Activated T-cell treated with anti-CD3 and anti-CD28 coated beads, Interleukin-2, amount 50 U/mL, for 24 hours (primary cell): ENCODE measurements around the gene SPO11.

Experiments used
- DNase-seq: peaks from one replicate; pipeline ENCODE4 v3.0.0-alpha.2; 2020
- H3K27ac Mint-ChIP-seq: 2 replicates; pipeline ENCODE4 v1.8.0; 2020; ENCODE audit warnings: mild to moderate bottlenecking, mixed read lengths
- H3K27me3 Mint-ChIP-seq: 2 replicates; pipeline ENCODE4 v1.8.0; 2020; ENCODE audit warnings: mixed read lengths
- H3K36me3 Mint-ChIP-seq: 2 replicates; pipeline ENCODE4 v1.8.0; 2020; ENCODE audit warnings: low read depth, mixed read lengths
- H3K4me1 Mint-ChIP-seq: 2 replicates; pipeline ENCODE4 v1.8.0; 2020; ENCODE audit warnings: low read depth, mixed read lengths
- H3K4me3 Mint-ChIP-seq: 2 replicates; pipeline ENCODE4 v1.8.0; 2020; ENCODE audit warnings: mild to moderate bottlenecking, moderate library complexity, mixed read lengths
- H3K9me3 Mint-ChIP-seq: 2 replicates; pipeline ENCODE4 v1.8.0; 2020; ENCODE audit warnings: mixed read lengths

Gene SPO11

DNA sequence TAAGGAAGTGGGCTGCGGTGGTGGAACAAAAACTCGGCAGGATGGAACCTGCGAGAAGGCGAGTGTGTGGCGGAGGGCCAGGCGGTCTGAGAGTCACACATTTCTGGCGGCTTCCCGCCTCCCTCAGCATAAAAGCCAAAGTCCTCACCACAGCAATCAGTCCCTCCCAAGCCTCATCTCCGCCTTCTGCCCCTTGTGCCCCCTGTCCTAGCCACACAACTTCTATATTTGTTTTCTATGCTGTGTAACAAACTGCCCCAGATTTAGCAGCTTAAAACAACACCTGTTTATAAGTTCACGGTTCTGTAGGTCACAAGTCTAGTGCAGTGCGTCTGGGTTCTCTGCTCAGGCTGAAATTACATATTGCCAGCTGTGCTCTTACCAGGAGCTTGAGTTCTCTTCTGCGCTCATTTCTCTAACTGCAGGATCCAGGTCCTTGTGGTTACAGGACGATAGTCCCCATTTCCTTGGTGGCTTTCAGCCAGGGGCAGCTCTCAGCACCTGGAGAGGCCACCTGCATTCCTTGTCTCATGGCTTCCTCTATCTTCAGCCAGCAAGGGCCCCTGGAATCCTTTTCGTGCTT lies 11.7 kb upstream of the SPO11 start:
- no peaks in the 10 kb centered on the region for H3K36me3 Mint-ChIP-seq
- H3K4me3 Mint-ChIP-seq = no peak overlapping the region
- no peaks in the 10 kb centered on the region for H3K9me3 Mint-ChIP-seq
- peaks cover 41% of the 10 kb centered on the region for H3K27me3 Mint-ChIP-seq
- H3K4me1 Mint-ChIP-seq = no peaks in the 10 kb centered on the region
- no peak overlapping the region for H3K27ac Mint-ChIP-seq
- DNase-seq = no peak

GRCh38 chr20:57319584-57319983 lies 10.0 kb upstream of the SPO11 start:
- Mint-ChIP-seq H3K27me3 (peaks cover 51% of the 10 kb centered on the region), H3K4me3 (no peak overlapping the region), H3K36me3 (no peaks in the 10 kb centered on the region), H3K9me3 (no peaks in the 10 kb centered on the region), H3K4me1 (no peaks in the 10 kb centered on the region), H3K27ac (no peak overlapping the region)
- no peak for DNase-seq

DNA sequence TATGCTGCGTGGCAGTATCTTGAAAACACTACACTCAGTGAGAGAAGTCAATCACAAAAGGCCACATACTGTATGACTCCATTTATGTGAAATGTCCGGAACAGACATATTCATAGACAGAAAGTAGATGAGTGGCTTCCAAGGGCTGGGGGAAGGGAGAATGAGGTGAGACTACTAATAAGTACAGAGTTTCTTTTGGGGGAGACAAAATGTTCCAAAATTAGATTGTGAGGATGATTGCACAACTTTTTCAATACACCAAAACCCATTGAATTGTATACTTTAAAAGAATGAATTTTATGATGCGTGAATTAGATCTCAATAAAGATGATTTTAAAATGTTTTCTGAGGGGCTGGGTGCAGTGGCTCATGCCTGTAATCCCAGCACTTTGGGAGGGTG lies 9.2 kb upstream of the SPO11 start:
- H3K9me3 Mint-ChIP-seq = no peaks in the 10 kb centered on the region
- DNase-seq = no peak
- H3K4me1 Mint-ChIP-seq = no peaks in the 10 kb centered on the region
- no peaks in the 10 kb centered on the region for H3K36me3 Mint-ChIP-seq
- H3K4me3 Mint-ChIP-seq = no peak overlapping the region
- no peak overlapping the region for H3K27ac Mint-ChIP-seq
- H3K27me3 Mint-ChIP-seq = peaks cover 58% of the 10 kb centered on the region

- H3K4me1 Mint-ChIP-seq = no peaks in the 10 kb centered on the region
- H3K9me3 Mint-ChIP-seq = no peaks in the 10 kb centered on the region
- no peak overlapping the region for H3K27ac Mint-ChIP-seq
- H3K4me3 Mint-ChIP-seq = no peak overlapping the region
- no peaks in the 10 kb centered on the region for H3K36me3 Mint-ChIP-seq
- H3K27me3 Mint-ChIP-seq = peaks cover 55% of the 10 kb centered on the region
- DNase-seq = no peak
These were observed 8.5 kb upstream of the SPO11 start for GRCh38 chr20:57321142-57321541.

GRCh38 chr20:57322476-57322875 lies 7.1 kb upstream of the SPO11 start:
- H3K36me3 Mint-ChIP-seq = no peaks in the 10 kb centered on the region
- no peaks in the 10 kb centered on the region for H3K4me1 Mint-ChIP-seq
- H3K27ac Mint-ChIP-seq = no peak overlapping the region
- no peak overlapping the region for H3K4me3 Mint-ChIP-seq
- H3K9me3 Mint-ChIP-seq = no peaks in the 10 kb centered on the region
- H3K27me3 Mint-ChIP-seq = peaks cover 66% of the 10 kb centered on the region
- no peak for DNase-seq

DNA sequence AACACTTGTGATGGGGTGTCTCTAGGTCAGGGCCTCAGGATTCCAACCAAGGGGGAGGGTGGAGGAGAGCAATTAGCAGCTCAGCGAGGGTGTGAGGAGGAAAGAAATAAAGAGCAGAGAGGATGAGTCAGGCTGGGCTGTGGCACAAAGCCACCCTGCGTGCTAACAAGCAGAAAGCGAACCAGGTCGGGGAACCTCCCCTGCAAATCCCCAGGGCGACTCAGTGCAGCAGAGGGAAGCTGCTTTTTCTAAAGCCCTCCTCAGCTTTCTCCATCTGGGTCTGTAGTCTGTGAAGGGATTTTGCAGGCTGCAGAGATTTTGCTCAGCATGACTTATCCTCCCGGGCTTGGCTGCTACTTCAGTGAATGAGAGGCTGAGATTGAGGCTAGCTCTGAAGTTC lies 6.6 kb upstream of the SPO11 start:
- no peak for DNase-seq
- Mint-ChIP-seq H3K9me3 (no peaks in the 10 kb centered on the region), H3K4me1 (no peaks in the 10 kb centered on the region), H3K27me3 (peaks cover 70% of the 10 kb centered on the region), H3K4me3 (no peak overlapping the region), H3K27ac (no peak overlapping the region), H3K36me3 (no peaks in the 10 kb centered on the region)

DNA sequence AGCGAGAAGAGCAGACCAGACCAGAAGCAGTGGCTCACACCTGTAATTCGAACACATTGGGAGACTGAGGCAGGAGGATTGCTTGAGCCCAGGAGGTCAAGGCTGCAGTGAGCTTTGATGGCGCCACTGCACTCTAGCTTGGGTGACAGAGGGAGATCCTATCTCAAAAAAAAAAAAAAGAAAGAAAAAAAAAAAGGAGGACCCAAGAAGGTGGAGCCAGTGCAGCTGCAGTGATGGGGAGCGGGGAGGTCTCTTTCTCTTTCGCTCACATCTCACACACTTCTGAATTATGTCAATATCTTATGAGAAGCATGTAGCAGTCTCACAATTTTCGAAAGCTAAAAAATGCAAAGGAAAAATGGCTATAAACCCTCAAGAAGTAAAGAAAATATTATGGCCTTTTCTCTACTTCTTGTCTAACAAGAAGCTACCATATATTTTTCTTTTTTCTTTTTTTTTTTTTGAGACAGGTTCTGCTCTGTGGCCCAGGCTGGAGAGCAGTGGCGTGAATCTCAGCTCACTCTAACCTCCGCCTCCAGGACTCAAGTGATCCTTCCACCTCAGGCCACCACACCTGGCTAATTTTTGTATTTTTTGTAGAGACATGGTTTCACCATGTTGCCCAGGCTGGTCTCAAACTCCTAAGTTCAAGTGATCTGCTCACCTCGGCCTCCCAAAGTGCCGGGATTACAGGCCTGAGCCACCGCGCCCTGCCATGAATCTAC lies 3.8 kb upstream of the SPO11 start:
- H3K36me3 Mint-ChIP-seq = no peaks in the 10 kb centered on the region
- no peak overlapping the region for H3K27ac Mint-ChIP-seq
- H3K9me3 Mint-ChIP-seq = no peaks in the 10 kb centered on the region
- H3K27me3 Mint-ChIP-seq = peaks cover 62% of the 10 kb centered on the region
- no peak overlapping the region for H3K4me3 Mint-ChIP-seq
- H3K4me1 Mint-ChIP-seq = no peaks in the 10 kb centered on the region
- DNase-seq = no peak

DNA sequence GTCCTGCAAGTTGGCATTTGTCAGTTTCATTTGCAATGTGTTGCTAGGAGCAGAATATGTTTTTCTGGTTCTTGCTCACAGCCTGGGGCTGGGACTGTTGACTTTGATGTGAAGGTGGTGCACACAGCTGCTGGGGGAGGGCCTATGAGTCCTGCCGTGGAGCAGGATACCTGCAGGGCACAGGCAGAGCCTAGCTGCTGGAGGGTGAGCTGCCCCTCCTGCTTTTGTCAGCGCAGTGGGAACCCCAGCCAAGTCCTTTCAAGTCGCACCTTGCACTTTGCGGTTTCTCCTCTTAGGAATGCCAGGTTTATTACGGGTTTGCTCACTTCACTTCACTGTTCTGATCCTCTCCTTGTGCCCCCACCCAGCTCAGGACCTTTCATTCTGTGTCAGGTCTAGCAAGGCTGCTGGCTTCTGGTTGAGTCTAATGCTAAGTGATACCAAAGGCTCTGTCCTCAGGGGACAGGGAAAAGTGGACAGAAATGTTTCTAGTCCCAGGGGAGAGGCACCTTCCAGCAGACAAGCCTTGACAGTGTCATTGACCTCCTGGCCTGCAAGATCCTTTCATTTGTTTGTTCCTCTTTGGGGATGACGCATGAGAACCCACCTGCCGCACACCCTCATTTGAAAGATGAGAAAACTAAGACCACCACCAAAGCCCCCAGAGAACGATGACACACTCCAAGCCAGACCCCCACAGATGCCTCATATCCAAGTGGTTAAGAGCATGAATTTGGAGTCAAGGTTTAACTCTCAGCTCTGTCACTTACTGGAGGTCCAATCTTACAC lies 2.7 kb upstream of the SPO11 start:
- Mint-ChIP-seq H3K27ac (no peak overlapping the region), H3K27me3 (peaks cover 62% of the 10 kb centered on the region), H3K4me1 (no peaks in the 10 kb centered on the region), H3K36me3 (no peaks in the 10 kb centered on the region), H3K4me3 (no peak overlapping the region), H3K9me3 (no peaks in the 10 kb centered on the region)
- no peak for DNase-seq

DNA sequence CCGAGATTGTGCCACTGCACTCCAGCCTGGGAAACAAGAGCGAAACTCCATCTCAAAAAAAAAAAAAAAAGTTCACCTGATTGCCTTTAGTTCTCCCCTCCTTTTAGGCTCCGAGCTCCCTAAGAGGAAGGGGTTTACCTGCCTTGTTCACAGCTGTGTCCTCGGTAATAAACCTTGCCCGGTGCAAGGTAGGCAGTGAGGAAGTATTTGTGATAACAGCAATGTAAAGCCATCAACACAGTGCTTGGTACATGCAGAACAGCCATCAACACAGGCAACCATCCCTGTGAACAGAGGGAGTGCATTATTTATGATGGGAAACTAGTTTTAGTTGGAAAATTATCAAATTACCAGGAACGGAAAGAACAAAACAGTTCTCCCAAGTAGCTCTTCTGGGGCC lies 1.8 kb upstream of the SPO11 start:
- no peak overlapping the region for H3K4me3 Mint-ChIP-seq
- no peaks in the 10 kb centered on the region for H3K4me1 Mint-ChIP-seq
- H3K27ac Mint-ChIP-seq = no peak overlapping the region
- peaks cover 58% of the 10 kb centered on the region for H3K27me3 Mint-ChIP-seq
- no peak for DNase-seq
- no peaks in the 10 kb centered on the region for H3K36me3 Mint-ChIP-seq
- H3K9me3 Mint-ChIP-seq = no peaks in the 10 kb centered on the region

- DNase-seq = no peak
- H3K27me3 Mint-ChIP-seq = peaks cover 46% of the 10 kb centered on the region
- no peak overlapping the region for H3K27ac Mint-ChIP-seq
- no peak overlapping the region for H3K4me3 Mint-ChIP-seq
- H3K36me3 Mint-ChIP-seq = no peaks in the 10 kb centered on the region
- H3K4me1 Mint-ChIP-seq = no peaks in the 10 kb centered on the region
- H3K9me3 Mint-ChIP-seq = no peaks in the 10 kb centered on the region
These were observed 1.4 kb downstream of the SPO11 start for GRCh38 chr20:57330998-57331397.

DNA sequence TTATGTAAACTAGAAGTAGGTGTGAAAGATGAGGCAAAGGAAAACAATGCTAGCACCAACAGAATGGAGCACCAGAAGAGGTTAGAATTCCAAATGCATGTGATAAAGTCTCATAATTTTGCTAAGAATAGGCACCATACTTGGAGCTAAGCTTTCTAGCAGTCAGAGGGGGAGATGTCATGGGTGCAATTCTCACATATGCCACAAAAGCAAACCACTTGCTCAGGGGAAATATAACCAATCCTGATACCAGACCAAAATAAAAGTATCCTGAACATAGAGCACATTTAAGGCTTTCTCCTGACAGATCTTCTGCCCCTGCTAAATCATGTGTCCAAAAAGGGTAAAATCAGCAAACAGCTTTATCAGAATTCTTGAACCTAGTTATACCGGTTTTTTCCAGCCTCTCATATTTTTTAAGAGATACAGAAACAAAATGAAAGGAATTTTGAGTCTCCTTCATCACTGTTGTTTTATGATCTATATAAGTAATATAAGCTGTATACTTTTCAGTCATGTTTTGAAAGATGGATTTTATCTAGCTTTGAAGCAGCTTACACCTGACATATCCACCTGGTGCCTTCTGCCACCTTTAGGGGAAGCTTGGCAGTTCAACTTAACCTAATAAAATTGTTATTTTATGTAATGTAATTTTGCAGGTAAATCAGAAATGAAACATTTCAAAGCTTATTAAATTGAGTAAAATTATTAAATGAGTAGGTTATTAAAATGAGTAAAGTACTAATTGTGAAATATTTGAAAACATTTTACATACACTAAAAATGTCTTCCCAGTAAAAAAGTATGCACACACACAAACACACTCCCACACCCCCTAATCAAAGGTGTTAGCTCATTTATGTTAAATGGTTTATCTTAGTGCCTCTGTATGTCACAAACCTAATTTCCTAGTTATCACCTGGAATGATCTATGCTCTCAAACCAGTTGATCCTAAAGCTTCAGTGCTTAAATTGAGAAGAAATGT lies 2.8 kb downstream of the SPO11 start:
- Mint-ChIP-seq H3K36me3 (no peaks in the 10 kb centered on the region), H3K4me3 (no peak overlapping the region), H3K27me3 (peaks cover 42% of the 10 kb centered on the region), H3K9me3 (no peaks in the 10 kb centered on the region), H3K4me1 (no peaks in the 10 kb centered on the region), H3K27ac (no peak overlapping the region)
- DNase-seq = no peak

DNA sequence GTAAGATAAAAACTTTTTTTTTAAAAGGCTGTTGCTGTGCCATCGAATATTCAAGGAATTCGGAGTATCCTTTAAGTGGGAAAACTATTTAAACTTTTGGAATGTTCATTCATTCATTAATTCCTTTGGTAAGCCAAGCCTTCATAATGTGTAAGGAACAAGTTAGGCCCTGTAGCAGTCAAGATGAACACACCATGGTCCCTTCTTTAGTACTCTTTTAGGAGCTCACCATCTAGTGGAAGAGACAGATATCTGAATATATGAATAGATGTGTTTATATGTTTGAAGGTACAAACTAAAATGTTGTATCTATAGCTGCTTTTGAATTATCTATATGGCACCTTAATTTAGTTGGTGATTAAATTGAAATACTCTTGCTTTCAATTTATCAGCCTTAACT lies 5.8 kb downstream of the SPO11 start:
- H3K4me1 Mint-ChIP-seq = no peaks in the 10 kb centered on the region
- no peaks in the 10 kb centered on the region for H3K36me3 Mint-ChIP-seq
- H3K27me3 Mint-ChIP-seq = peaks cover 37% of the 10 kb centered on the region
- H3K4me3 Mint-ChIP-seq = no peak overlapping the region
- H3K9me3 Mint-ChIP-seq = no peaks in the 10 kb centered on the region
- H3K27ac Mint-ChIP-seq = no peak overlapping the region
- DNase-seq = no peak

GRCh38 chr20:57341663-57342062 lies 12.1 kb downstream of the SPO11 start:
- no peak overlapping the region for H3K4me3 Mint-ChIP-seq
- H3K27me3 Mint-ChIP-seq = peaks cover 17% of the 10 kb centered on the region
- no peaks in the 10 kb centered on the region for H3K4me1 Mint-ChIP-seq
- DNase-seq = no peak
- no peaks in the 10 kb centered on the region for H3K9me3 Mint-ChIP-seq
- no peaks in the 10 kb centered on the region for H3K36me3 Mint-ChIP-seq
- no peak overlapping the region for H3K27ac Mint-ChIP-seq

DNA sequence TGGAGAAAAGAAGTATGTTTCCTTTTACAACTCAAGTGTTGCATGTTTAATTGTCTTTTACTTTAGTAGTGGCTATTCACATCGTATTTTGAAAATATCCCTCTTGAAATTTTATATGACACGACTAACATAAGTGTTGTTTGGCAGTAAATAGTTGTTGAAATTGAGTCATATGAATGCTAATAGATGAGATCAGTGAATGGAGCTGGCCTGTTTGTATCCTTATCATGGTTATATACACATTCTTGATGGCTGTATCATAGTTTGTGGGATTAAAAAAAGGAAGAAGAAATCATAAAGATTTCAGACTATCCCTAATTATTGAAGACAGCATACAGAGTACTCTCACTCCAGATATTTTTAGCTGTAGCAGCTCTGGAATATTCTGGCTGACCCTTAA lies 13.2 kb downstream of the SPO11 start:
- H3K36me3 Mint-ChIP-seq = no peaks in the 10 kb centered on the region
- no peaks in the 10 kb centered on the region for H3K4me1 Mint-ChIP-seq
- DNase-seq = no peak
- H3K27ac Mint-ChIP-seq = no peak overlapping the region
- no peak overlapping the region for H3K4me3 Mint-ChIP-seq
- H3K27me3 Mint-ChIP-seq = peaks cover 17% of the 10 kb centered on the region
- H3K9me3 Mint-ChIP-seq = no peaks in the 10 kb centered on the region
